NCI-H510A (cell line): Measurements from ENCODE around the gene STIP1.
A peak's percentile ranks its signal among the peaks of the same experiment; 100 is the strongest.

Experiments used
- DNase-seq: peaks from one replicate; lab custom pipeline; 2025; lab: John Stamatoyannopoulos, UW

Gene STIP1

DNA sequence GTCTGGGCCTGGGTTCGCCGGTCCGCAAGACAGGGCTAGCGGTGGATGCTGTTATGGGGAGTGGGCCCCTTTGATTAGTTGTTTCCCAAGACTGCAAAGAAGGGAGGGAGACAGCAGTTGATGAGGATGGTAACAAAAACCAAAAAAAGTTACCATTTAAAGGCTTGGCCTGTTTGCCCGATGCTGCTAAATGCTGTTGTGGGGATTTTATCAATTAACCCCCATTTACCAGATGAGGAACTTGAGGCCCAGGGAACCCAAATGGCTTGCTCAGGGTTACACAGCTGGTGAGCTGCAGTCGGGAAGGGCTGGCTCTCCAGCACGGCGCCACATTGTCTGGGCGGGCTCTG, 36.7 kb downstream of the STIP1 start:
- no peak for DNase-seq

DNA sequence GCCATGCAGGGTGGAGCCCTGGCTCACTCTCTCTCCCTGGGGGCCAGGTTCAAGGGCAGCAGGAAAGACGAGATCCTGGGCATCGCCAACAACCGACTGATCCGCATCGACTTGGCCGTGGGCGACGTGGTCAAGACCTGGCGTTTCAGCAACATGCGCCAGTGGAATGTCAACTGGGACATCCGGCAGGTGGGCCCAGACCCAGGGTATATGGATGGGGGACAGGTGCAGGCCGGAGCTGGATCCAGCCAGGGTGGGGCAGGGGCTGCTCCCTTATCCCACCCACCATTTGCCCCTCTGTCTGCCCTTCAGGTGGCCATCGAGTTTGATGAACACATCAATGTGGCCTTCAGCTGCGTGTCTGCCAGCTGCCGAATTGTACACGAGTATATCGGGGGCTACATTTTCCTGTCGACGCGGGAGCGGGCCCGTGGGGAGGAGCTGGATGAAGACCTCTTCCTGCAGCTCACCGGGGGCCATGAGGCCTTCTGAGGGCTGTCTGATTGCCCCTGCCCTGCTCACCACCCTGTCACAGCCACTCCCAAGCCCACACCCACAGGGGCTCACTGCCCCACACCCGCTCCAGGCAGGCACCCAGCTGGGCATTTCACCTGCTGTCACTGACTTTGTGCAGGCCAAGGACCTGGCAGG, 37.2 kb downstream of the STIP1 start:
- DNase-seq: no peak

DNA sequence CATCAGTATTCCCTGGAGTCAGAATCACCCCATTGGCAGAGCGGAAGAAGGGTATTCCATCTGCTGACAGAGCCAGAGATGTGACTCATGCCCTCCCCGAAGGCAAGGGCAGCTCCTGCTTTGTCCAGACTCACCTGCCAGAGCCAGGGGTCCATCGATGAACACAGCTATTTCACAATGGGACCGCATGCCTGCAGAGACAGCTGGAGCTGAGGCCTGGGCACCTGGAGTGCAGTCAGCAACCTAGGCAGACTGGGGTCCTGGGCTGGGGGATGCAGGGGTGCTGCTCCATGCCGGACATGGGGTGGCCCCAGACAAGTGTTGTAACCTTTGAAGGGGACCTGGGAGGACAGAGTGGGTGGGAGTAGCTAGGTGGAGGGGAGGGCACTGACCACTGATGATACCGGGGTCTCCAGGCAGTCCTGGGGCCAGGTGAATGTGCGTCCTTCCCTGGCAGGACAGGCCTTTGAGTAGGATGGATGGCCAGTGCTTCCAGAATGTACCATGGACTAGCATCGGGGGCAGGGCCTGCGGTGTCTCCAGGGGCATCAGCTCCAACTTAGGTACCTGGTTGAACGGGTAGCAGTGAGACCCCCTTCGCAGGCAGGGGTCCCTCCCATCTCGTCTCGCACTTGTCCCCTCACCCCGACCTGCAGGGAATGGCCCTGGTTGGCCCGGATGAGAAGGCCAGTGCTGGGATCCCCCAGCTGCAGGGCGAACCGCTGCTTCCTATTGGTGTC, 38.4 kb downstream of the STIP1 start:
- DNase-seq: no peak

DNA sequence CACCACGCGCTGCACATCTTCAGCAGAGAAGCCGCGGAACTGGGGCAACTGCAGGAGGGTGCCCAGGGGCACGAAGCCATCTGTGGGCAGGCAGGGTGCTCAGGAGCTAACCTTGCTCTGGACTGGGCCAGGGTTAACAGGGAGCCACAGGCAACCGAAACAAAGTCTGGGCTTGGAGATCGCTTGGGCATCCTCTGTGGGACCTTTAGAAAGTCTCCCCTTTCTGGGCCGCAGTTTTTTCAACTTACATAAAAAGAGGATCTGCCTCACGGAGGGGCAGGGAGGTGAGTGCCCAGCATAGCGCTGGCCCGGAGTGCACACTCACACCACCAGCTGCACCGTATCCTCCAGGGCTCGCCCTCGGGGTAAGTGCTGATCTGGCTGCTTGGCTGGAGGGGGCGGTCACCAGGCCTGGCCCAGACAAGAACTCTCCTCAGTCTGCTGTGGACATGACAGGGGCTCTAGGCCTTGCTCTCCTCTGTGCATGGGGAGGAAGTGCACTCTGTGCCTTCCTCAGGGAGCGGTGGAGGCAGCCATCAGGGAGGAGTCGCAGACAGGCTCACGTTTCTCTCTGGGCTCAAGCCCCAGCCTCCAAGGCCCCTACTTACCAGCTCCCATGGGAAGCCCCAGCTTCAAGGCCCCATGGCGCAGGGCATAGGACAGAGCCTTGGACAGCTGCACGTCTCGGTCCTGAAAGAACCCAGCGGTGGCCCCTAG, 39.1 kb downstream of the STIP1 start:
- DNase-seq: no peak

DNA sequence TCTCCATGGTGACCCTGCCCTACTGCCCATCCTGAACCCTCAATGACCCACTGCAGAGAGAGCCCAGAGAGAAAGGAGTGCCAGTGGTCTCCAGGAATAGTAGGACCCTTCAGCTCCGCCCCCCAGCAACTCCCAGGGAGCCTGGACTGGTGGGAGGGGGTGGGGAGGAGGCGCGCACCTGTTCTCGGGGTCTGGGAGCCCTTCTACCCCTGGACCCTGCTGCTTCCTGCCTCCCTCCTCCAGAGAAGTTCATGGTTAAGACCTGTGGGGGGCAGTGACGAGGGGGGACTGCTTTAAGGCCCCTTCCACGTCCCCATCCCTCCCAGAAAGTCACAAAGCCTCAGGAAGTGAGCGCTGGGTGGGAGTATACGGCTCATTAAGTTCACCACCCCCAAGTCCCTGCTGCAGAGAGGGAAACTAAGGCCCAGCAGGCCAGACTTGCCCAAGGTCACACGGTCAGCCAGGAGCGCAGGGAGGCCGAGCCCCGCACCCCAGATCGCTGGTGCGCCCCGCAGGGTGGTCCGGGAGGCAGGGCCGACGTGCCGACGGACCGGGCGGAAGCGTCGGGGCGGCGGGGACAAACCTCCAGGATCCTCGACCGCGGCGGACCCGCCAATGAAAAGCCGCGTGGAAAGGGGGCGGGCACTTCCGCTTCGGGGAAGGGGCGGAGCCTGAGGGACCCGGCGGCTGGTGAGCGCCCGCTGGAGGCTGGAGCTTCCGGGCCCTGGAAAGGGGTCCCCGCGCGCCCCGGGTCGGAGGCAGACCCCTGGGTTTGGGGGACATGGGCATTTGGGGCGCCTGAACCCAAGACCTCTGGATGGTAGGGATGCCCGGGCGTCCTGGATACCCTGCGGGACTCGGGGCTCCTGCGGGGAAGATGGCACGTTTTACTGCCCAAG, 39.9 kb downstream of the STIP1 start, which contains the start of the genes NUDT22 and TRPT1:
TSS of gene NUDT22 (plus strand) at position 667 of the 899 bp plus-strand sequence. CDS start 379 bp downstream, outside the sequence.
TSS of gene TRPT1 (minus strand) at position 579 of the 899 bp plus-strand sequence. CDS start at position 253, 326 bp downstream.
- peak; percentile 89 for DNase-seq

DNA sequence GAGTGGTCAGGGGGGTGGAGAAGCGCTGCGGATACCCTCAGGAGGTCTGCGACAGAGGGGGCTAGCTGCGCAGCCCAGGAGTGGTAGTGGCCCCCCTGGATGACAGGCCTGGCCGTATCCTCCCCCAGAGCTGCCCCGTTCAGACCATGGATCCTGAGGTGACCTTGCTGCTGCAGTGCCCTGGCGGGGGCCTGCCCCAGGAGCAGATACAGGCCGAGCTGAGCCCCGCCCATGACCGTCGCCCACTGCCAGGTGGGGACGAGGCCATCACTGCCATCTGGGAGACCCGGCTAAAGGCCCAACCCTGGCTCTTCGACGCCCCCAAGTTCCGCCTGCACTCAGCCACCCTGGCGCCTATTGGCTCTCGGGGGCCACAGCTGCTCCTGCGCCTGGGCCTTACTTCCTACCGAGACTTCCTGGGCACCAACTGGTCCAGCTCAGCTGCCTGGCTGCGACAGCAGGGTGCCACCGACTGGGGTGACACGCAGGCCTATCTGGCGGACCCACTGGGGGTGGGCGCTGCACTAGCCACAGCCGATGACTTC, 40.6 kb downstream of the STIP1 start:
- peak; percentile 56 for DNase-seq

DNA sequence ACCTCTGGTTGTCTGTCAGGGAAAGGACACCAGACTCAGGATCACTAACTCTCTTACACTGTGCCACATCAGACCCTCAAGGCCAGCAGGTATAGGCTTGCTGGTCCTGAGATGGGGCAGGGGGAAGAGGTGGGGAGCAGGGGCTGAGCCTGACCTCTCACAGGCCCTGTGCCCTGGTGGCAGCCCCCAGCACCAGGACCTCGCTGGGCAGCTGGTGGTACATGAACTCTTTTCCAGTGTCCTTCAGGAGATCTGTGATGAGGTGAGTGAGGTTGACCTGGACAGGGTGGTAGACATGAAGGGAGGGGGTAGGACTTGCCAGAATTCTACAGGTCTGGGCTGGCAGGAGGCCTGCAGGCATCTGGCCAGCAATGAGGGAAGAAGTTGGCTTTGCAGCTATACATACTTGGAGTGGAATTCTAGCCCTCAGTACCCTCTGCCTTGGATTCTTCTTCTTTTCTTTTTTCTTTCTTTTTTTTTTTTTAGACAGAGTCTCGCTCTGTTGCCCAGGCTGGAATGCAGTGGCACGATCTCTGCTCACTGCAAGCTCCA, 41.5 kb downstream of the STIP1 start:
- DNase-seq: no peak

DNA sequence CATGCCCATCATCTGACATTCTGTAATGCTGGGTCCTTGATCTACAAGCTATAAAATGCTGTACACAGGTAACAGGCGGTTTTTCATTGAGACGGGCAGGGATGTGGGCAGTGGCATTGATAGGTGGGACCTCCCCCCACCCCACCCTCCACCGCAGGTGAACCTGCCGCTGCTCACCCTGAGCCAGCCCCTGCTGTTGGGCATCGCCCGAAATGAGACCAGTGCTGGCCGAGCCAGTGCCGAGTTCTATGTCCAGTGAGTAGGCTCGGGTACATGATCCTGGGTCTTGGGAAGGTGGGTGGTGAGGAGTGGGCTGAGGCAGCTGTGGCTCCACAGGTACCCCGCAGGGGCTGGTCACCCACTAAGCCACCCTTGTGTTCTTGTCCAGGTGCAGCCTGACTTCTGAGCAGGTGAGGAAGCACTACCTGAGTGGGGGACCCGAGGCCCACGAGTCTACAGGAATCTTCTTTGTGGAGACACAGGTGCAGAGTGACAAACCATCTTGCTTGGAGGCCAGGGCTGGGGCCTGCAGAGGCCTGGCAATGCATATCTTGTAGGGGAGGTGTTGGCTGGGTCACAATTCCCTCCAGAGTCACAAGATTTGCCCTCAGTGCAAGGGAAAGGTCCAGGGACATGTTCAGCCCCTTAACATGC, 43.2 kb downstream of the STIP1 start:
- no peak for DNase-seq

DNA sequence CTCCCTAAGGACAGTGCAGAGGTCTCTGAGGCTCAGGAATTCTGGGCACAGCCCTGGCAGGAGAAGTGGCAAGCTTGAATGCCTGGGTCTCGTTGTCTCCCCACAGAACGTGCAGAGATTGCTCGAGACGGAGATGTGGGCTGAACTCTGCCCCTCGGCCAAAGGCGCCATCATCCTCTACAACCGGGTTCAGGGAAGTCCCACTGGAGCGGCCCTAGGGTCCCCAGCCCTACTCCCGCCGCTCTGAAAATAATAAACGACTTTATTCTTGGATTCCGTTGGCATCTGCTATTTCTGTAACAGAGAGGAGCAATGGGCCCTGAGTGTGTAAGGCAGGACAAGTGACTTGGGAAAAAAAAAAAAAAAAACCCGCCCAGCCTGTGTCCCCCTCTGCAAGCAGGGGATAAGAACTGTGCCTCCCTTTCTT, 43.8 kb downstream of the STIP1 start:
- no peak for DNase-seq

DNA sequence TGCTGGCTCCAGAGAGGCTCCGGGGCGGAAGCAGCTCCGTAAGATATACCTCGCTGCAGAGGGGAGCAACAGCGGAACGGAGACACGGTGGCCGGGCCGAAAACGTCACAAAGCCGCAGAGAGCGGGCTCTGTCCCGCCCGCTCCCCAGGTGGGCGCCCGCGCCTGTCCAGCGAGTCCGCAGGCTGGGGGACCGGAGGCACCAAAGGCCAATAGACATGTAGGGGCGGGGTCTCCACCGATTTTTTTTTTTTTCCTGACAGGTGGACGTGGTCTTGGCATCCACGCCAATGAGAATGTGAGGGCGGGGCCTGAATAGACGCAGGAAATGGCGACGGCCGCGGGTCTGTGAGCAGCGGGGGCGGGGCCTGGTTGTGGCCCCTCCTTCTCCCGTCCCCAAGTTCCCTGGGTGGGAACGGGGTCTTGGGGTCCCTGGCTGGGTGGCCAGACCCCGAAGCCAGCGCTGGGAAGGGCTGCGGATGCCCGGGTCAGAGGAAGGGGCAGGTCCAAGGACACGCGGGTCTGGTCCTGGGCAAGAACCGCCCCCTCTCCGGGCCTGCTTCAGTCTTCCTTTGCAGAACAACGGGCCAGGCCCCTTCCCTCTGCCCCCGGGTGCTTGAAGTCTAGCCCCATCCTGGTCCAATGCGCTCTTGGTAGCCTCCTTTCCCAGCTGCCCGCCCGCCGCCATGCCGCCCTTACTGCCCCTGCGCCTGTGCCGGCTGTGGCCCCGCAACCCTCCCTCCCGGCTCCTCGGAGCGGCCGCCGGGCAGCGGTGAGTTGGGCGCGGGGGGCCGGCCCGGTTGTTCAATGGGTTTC, 44.4 kb downstream of the STIP1 start, which contains the start of gene DNAJC4:
TSS of gene DNAJC4 (plus strand) at position 378 of the 814 bp plus-strand sequence. CDS start at position 685, 307 bp downstream.
- peak; percentile 95 for DNase-seq

DNA sequence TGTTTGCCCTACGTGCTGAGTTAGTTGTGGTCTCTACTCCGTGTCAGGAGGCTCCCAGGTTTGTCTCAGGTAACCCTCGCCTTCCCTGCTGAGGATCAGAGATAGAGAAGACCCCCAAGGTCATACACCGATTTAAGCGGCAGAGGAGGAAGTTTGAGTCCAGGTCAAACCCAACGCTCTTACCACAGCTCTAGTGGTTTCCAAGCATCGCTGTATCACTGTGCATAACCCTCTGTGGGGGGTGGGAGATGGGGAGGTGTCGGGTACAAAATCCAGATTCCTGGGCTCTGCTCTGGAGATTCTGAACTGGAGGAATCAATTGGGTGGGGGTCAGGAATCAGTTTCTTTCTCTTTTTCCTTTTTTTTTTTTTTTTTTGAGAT, 45.0 kb downstream of the STIP1 start:
- DNase-seq: no peak

DNA sequence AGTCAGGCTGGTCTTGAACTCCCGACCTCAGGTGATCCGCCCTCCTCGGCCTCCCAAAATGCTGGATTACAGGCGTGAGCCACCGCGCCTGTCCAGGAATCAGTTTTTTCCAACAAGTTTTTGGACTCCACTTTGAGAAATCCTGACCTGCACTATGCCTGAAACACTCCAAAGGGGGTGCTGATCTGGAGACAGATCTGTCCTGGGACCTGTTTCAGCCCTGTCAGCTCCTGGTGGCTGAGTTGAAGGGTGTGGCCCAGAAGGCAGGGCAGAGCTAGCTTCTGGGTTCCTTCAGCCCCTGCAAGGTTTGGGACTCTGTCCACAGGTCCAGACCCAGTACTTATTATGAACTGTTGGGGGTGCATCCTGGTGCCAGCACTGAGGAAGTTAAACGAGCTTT, 45.6 kb downstream of the STIP1 start:
- DNase-seq: no peak

DNA sequence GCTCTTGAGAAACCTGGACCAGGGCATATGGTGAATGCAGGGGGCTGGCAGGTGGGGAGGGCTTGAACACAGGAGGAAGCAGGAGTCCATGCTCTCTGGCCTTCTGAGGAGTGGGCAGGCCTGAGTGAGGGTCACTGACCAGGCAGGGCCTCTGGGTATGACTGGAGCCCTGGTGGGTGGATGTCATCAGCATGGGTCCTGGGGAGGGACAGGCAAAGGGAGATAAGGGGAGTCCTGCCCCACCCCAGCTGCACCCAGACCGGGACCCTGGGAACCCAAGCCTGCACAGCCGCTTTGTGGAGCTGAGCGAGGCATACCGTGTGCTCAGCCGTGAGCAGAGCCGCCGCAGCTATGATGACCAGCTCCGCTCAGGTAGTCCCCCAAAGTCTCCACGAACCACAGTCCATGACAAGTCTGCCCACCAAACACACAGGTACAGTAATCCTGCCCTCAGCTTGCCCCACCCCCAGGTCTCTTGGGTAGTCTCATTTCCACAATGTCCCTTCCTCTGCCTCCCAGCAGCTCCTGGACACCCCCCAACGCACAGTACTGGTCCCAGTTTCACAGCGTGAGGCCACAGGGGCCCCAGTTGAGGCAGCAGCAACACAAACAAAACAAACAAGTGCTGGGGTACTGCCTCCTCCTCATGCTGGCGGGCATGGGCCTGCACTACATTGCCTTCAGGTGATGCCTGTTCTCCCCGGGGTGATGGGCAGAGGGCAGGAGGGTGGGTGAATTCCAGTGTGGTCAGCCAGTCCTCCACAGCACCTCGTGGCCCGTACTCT, 46.4 kb downstream of the STIP1 start:
- no peak for DNase-seq

DNA sequence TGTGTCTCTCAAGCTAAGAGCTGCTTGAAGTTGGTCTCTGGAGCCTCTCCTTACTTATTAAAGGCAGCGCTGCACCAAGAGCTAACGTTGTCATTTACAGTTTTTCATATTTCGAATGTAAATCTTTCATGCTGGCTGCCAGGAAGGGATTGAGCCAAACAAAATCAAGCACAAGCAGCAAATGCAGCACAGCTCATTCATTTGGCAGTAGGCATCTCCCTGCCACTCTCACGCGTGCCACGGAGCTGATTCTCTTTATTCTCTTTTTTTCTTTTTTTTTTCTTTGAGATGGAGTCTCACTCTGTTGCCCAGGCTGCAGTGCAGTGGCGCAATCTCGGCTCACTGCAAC, 47.0 kb downstream of the STIP1 start:
- DNase-seq: no peak

DNA sequence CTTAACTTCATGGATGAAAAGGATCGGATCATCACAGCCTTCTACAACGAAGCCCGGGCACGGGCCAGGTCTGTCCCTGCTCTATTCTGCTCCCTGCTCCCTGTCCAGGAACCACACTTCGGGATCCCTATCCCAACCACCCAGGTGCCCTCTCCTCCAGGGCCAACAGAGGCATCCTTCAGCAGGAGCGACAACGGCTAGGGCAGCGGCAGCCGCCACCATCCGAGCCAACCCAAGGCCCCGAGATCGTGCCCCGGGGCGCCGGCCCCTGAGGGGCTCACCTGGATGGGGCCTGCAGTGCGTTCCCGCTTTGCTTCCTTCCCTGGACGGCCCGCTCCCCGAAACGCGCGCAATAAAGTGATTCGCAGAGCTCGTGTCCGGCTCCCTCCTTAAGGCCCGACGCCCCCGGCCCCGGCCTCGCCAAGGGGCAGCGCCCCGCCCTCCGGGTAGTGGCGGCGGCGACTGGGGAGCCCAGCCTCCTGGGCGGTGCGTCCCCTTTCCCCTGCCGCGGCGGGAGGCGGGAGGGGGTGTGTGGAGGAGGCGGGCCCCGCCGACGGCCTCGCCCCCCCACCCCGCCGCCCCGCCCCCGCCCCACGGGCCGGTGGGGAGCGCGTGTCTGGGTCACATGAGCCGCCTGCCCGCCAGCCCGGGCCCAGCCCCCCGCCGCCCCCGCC, 48.1 kb downstream of the STIP1 start, which contains the start of gene VEGFB:
TSS of gene VEGFB (plus strand) at position 672 of the 674 bp plus-strand sequence. CDS start 250 bp downstream, outside the sequence.
- DNase-seq: peak; percentile 66

DNA sequence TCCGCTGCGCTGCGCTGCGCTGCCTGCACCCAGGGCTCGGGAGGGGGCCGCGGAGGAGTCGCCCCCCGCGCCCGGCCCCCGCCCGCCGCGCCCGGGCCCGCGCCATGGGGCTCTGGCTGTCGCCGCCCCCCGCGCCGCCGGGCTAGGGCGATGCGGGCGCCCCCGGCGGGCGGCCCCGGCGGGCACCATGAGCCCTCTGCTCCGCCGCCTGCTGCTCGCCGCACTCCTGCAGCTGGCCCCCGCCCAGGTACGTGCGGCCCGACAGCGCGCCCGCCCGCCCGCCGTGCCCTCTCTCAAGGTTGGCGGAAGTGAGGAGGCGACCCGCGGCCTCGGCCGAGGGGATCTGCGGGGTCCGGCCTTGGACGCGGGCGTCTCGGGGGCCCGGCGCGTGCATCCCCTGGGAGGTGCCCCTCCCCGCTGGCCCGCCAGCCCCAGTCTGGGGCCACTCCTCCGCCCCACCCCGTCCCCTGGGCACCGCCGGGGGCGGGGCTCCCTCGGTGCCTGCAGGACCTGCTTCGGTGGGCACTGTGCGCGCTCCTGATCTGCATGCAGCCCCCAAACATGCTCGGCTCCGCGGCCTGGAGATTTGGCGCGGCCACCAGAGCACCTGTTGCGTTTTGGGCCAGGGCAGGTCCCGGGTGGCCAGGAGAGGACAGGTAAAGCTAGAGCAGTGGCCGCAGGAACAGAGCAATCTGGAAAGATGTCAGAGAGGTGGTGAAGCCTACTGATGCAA, 48.8 kb downstream of the STIP1 start:
- no peak for DNase-seq

DNA sequence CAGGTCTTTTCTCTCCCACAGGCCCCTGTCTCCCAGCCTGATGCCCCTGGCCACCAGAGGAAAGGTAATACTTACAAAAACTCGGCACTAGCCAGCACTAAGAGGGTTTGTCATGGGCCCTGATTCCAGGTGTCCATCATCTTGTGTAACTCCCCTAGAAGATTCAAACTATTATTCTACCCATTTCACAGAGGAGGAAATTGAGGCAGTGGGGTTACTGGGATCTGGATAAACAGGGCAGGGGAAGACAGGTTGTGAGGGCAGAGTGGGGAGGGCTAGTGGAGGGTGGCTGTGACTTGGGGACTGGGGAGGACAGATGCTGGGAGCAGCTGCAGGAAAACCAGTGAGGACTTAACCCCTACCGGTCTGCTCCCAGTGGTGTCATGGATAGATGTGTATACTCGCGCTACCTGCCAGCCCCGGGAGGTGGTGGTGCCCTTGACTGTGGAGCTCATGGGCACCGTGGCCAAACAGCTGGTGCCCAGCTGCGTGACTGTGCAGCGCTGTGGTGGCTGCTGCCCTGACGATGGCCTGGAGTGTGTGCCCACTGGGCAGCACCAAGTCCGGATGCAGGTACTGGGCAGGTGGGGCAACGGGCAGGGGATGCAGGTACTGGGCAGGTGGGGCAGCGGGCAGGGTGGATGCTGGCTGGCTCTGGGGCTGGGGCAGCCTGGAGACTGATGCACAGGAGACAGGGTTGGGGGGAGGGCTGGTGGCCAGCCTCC, 49.6 kb downstream of the STIP1 start:
- no peak for DNase-seq
